ENCODE measurements around the gene SLC15A4.

SLC15A4 gene

GRCh38 chr12:128794661-128795529, 28.9 kb downstream of the SLC15A4 start:
- no peak for DNase-seq (ENCODE audit: low read depth, low spot score)

- no peak for DNase-seq (ENCODE audit: low read depth, low spot score)
Observed at GRCh38 chr12:128793701-128794100, 30.1 kb downstream of the SLC15A4 start.

- DNase-seq (ENCODE audit: low read depth, low spot score) = no peak
Observed at GRCh38 chr12:128792881-128793280, 30.9 kb downstream of the SLC15A4 start.

- no peak for DNase-seq (ENCODE audit: low read depth, low spot score)
Observed at GRCh38 chr12:128792398-128792797, 31.4 kb downstream of the SLC15A4 start.

- no peak for DNase-seq (ENCODE audit: low read depth, low spot score)
Observed at GRCh38 chr12:128791395-128792322, 32.1 kb downstream of the SLC15A4 start.

GRCh38 chr12:128790653-128791373, 32.9 kb downstream of the SLC15A4 start:
- DNase-seq (ENCODE audit: low read depth, low spot score) = no peak

DNA sequence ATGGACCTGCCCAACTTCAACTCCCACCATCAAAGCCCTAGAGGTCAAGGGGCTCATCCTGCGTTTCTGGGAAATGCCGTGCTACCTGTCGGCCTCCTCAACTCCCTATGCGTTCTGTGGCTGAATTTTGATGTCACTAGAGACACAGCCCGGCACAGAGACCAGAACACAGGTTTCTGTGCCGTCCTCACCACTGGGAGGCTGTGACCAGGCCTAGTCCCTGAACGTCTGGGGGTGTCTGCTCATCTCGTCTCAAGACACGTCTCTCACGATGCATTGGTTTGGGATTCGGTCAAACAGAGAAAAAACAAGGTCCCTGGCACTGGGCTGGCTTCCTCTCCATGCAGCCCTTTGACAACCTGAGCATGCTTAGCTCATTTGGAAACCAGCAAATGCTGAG, 33.5 kb downstream of the SLC15A4 start:
- DNase-seq (ENCODE audit: low read depth, low spot score) = no peak

DNA sequence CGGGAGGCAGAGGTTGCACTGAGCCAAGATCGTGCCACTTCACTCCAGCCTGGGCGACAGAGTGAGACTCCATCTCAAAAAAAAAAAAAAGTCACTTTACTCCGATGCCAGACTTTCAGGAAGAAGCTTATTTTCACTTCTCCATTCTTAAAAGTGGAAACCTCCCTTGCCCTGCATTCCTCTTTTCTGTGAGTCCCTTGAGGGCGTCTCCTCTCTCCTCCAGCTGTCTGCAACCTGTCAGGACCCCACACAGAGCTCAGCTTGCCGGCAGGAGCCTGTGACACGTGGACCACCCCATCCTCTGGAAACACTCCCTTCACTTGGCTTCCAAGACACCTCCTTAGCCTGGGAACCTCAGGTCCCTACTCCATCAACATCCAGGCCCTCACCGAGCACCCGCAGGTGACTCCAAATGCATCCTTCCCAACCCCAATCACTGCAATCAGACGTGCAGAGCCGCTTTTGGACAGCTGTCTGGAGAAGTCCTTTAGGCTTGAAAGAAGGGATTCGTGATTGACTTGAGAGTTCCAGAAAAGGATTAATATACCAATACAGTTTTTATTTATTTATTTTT, 34.3 kb downstream of the SLC15A4 start:
- no peak for DNase-seq (ENCODE audit: low read depth, low spot score)

DNA sequence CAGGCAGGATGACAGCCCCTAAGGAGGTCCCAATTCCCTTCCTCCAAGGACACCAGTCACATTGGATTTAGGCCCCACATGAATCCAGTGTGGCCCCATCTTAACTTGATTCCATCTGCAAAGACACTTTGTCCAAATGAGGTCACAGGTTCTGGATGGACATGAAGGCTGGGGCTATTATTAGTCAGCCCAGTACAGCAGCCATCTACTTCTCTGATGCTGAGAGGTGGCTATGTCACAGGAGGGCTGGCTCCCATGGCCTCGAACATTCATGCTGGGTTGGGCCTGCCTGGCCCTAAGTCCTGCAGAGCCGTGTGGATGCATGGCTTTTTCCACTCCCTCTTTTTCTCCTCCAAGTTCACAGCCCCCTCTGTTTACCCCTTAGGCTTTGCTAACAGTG, 35.9 kb downstream of the SLC15A4 start:
- no peak for DNase-seq (ENCODE audit: low read depth, low spot score)

- DNase-seq (ENCODE audit: low read depth, low spot score) = no peak
Observed at GRCh38 chr12:128786741-128787391, 36.9 kb downstream of the SLC15A4 start.

GRCh38 chr12:128784030-128784760, 39.6 kb downstream of the SLC15A4 start:
- DNase-seq (ENCODE audit: low read depth, low spot score) = peak; percentile 43

- no peak for DNase-seq (ENCODE audit: low read depth, low spot score)
Observed at GRCh38 chr12:128783129-128783574, 40.6 kb downstream of the SLC15A4 start.

- no peak for DNase-seq (ENCODE audit: low read depth, low spot score)
Observed at GRCh38 chr12:128779901-128780300, 43.9 kb downstream of the SLC15A4 start.

DNA sequence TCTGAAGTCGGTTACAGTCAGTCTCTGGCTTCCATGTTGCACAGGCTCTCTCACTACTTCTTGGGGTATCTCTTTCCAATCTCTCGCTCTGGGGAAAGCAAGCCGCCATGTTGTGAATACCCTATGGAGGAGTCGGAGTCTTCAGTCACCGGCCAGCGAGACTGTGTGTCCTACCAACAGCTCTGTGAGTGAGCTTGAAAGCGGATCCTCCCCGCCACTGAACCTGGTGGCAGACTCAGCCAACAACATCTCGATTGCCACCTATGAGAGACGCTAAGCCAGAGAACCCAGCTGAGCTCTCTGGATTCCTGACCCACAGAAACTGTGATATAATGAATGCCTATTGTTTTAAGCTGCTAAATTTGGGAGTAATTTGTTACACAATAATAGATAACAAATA, 51.5 kb downstream of the SLC15A4 start:
- no peak for DNase-seq (ENCODE audit: low read depth, low spot score)

GRCh38 chr12:128771681-128772080, 52.1 kb downstream of the SLC15A4 start:
- no peak for DNase-seq (ENCODE audit: low read depth, low spot score)

GRCh38 chr12:128767518-128767917, 56.2 kb downstream of the SLC15A4 start:
- no peak for DNase-seq (ENCODE audit: low read depth, low spot score)

DNA sequence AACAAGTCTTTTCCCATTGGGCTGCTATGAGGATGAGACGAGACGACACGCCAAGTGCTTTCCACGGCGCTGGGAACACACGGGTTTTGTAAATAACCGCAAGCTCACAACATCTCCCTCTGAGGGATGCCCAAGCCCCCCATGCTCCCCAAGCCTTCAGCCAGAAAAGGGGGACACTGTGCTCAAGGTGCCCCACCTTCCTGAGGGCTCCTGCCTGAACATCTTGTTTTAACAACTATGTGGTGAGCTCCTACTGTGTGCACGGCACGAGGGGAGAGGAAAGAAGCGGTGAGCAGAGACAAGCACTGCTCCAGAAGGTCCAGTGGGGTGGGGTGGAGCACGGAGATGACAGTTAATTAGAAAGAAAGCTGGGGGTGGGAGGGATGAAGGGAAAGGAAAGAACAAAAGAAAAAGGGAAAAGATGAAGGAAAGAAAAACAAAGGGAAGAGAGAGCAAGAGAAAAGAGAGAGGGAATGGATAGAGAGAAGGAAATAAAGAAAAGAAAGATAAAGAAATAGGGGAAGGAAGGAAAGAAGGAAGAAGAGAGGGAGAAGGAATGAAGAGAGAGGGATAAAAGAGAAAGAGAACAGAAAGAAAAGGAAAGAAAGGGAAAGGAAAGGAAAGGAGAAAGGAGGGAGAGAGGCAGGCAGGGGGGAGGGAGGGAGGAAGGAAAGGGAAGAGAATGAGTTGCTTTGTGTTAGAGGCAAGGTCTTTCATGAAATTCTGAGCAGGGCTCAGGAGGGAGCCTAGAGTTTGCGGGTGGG, 56.8 kb downstream of the SLC15A4 start:
- DNase-seq (ENCODE audit: low read depth, low spot score) = no peak

DNA sequence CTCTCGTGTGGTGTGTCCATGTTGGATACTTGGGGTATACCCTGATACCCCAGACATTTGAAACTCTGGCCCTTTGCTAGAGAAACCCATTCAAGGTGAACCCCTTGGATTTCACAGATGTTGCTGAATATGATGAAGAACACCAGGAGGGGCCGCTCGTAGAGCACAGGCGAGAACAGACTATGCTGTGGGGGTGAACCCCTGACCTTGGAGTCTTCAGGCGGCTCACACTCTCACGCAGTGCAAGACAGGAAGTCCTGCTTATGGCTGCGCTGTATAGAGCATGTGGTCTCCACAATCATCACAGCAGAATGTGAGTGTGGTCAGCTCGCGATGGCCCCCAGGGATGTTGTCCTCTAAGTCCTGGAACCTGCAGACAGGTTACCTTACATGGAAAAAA, 60.4 kb downstream of the SLC15A4 start:
- DNase-seq (ENCODE audit: low read depth, low spot score) = no peak

GRCh38 chr12:128761379-128761790, 62.4 kb downstream of the SLC15A4 start:
- no peak for DNase-seq (ENCODE audit: low read depth, low spot score)
